ENCODE results near the gene MCU.
A peak's percentile ranks its signal among the peaks of the same experiment; 100 is the strongest.

DNA sequence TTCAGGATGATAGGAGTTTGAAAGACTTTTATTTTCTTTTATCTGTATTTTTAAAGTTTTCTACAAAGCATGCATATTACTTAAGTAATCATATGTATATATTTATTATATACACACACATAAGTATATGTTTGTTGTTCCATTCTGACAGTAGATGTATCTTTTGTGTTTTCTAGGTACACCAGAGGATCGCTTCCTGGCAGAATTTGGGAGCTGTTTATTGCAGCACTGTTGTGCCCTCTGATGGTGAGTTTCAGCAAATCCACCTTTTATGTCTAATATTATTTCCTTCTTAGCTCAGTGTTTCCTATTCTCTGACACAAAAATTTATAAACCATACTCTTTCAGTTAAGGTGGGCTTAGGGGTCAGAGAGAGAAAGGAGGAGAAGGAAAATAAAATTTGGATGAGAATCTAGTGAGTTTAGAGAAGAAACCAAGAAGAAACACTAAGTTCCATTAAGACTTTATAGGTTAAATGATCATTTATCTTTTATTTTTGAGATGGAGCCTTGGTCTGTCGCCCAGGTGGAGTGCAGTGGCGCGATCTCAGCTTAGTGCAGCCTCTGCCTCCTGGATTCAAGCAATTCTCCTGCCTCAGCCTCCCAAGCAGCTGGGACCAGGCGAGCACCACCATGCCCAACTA is 142.4 kb downstream of the MCU start:
- TF ChIP-seq EZH2 (IDR thresholded peaks at IDR 0.05; ENCODE audit: insufficient read depth, low read length): no peak
- TF ChIP-seq, protein P1, sequence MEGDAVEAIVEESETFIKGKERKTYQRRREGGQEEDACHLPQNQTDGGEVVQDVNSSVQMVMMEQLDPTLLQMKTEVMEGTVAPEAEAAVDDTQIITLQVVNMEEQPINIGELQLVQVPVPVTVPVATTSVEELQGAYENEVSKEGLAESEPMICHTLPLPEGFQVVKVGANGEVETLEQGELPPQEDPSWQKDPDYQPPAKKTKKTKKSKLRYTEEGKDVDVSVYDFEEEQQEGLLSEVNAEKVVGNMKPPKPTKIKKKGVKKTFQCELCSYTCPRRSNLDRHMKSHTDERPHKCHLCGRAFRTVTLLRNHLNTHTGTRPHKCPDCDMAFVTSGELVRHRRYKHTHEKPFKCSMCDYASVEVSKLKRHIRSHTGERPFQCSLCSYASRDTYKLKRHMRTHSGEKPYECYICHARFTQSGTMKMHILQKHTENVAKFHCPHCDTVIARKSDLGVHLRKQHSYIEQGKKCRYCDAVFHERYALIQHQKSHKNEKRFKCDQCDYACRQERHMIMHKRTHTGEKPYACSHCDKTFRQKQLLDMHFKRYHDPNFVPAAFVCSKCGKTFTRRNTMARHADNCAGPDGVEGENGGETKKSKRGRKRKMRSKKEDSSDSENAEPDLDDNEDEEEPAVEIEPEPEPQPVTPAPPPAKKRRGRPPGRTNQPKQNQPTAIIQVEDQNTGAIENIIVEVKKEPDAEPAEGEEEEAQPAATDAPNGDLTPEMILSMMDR (IDR thresholded peaks at IDR 0.05; ENCODE audit: insufficient read depth, low read depth, low read length): peak; percentile 66
